Lung (tissue), 12 donors: ENCODE results near the gene CACNA1A. TPM values are rescaled to one million over a fixed set of nuclear protein-coding genes. Genes with fewer than 3 reads are reported as not detected.

Source experiments
- ATAC-seq: fragments of 200-7000 bp; cut with Tn5 transposase; one replicate; pipeline ENCODE4 v1.9.1; 2020; ENCODE audit warnings: moderate number of reproducible peaks; ENCODE audit not compliant: insufficient read depth, low FRiP score
- DNase-seq, 3 donors: peaks; one replicate each; pipeline ENCODE4 v3.0.0-alpha.2; 2013 to 2017
- H3K27ac ChIP-seq, 2 donors: one replicate each; pipeline ENCODE4 v1.5.1; 2013; ENCODE audit warnings: mild to moderate bottlenecking in 2 of 2, moderate library complexity in 2 of 2, control low read depth in 1 of 2, inconsistent platforms in 1 of 2, low read depth in 1 of 2, low read length in 1 of 2
- H3K27me3 ChIP-seq, 3 donors: one replicate each; pipeline ENCODE4 v1.5.1; 2013; ENCODE audit warnings: low read length in 2 of 3; ENCODE audit not compliant: control insufficient read depth in 3 of 3, insufficient read depth in 3 of 3
- H3K36me3 ChIP-seq, 4 donors: one replicate each; pipeline ENCODE4 v1.5.1; 2013; ENCODE audit warnings: low read length in 4 of 4, mild to moderate bottlenecking in 1 of 4, moderate library complexity in 1 of 4; ENCODE audit not compliant: control insufficient read depth in 4 of 4, insufficient read depth in 4 of 4
- H3K4me1 ChIP-seq, 5 donors: one replicate each; pipeline ENCODE4 v1.5.1; 2013; ENCODE audit warnings: low read length in 5 of 5, mild to moderate bottlenecking in 2 of 5, moderate library complexity in 1 of 5; ENCODE audit not compliant: control insufficient read depth in 5 of 5, insufficient read depth in 5 of 5
- H3K4me3 ChIP-seq: one replicate; pipeline ENCODE4 v1.5.1; 2013; ENCODE audit warnings: mild to moderate bottlenecking, control low read depth, moderate library complexity
- H3K9ac ChIP-seq, 2 donors: one replicate each; pipeline ENCODE4 v1.5.1; 2013; ENCODE audit warnings: low read length in 2 of 2, control low read depth in 1 of 2; ENCODE audit not compliant: insufficient read depth in 1 of 2
- H3K9me3 ChIP-seq, 4 donors: one replicate each; pipeline ENCODE4 v1.5.1; 2013; ENCODE audit warnings: low read length in 3 of 4, mild to moderate bottlenecking in 1 of 4, moderate library complexity in 1 of 4; ENCODE audit not compliant: control insufficient read depth in 4 of 4, insufficient read depth in 3 of 4
- WGBS, 2 donors: extraction: QIAGEN DNeasy Blood & Tissue Kit; methylation state at CpG; one replicate each; pipeline ENCODE4 v1.1.7; 2013; 5-methylcytosine and 5-hydroxymethylcytosine counted together
- polyA plus RNA-seq, 2 donors: library from polyadenylated mRNA; stranded (reverse); fragments of 200-250 nt; gene quantifications; one replicate each; pipeline ENCODE4 v1.2.1, GENCODE V29; 2013
- total RNA-seq, 2 donors: library from RNA; depleted of rRNA in 1 of 2; stranded (reverse); fragments of >200 nt in 1 of 2; gene quantifications; one replicate each; pipeline ENCODE4 v1.2.1, GENCODE V29; 2014 to 2021
- TF ChIP-seq, protein P1 (sequence below): IDR thresholded peaks from 2 replicates; pipeline ENCODE4 v1.5.1; 2012; ENCODE audit warnings: mild to moderate bottlenecking; ENCODE audit errors: control extremely low read depth, extremely low read depth
- donor health status: control.
- donor health status: control.
- donor health status: Bipolar disorder and iron deficiency.
- donor health status: healthy.
- donor health status: DM: yes; HTN: yes; CAD: no.

Gene CACNA1A
- total and polyA plus RNA-seq, 4 donors = 0.27 to 1.00 (median 0.75) TPM

DNA sequence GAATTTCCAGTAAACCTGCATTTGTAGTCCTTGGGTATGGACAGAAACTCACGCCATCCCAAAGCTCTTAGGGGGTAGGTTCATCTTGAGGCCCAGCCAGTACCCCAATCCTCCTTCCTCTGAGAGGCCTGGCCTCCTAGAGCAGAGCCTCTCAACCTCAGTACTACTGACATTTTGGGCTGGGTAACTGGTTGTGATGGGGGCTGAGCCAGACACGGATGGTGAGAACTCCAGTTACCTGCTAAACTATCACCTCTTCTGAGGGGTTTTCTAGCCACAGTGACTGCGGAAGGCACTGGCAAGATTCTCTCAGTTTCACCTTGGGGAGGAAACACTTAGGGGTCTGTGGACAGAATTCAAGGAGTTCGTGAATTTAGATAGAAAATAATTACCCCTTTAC, 156.2 kb downstream of the CACNA1A start:
- 82 to 90% methylated on average over 4 of the region's 4 CpGs for WGBS, 2 donors
- H3K9me3 ChIP-seq = peaks cover 0 to 19% (median 8%) of the 10 kb centered on the region in 4 donors
- H3K36me3 ChIP-seq = no peaks in the 10 kb centered on the region
- no peak overlapping the region for H3K4me3 ChIP-seq
- TF ChIP-seq, protein P1, sequence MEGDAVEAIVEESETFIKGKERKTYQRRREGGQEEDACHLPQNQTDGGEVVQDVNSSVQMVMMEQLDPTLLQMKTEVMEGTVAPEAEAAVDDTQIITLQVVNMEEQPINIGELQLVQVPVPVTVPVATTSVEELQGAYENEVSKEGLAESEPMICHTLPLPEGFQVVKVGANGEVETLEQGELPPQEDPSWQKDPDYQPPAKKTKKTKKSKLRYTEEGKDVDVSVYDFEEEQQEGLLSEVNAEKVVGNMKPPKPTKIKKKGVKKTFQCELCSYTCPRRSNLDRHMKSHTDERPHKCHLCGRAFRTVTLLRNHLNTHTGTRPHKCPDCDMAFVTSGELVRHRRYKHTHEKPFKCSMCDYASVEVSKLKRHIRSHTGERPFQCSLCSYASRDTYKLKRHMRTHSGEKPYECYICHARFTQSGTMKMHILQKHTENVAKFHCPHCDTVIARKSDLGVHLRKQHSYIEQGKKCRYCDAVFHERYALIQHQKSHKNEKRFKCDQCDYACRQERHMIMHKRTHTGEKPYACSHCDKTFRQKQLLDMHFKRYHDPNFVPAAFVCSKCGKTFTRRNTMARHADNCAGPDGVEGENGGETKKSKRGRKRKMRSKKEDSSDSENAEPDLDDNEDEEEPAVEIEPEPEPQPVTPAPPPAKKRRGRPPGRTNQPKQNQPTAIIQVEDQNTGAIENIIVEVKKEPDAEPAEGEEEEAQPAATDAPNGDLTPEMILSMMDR = no peak
- DNase-seq (no peak), ATAC-seq (no peak)
- no peak overlapping the region for H3K27ac ChIP-seq
- no peak overlapping the region for H3K9ac ChIP-seq
- H3K4me1 ChIP-seq = no peaks in the 10 kb centered on the region
- H3K27me3 ChIP-seq = peaks cover 0 to under 1% (median 0%) of the 10 kb centered on the region in 3 donors

DNA sequence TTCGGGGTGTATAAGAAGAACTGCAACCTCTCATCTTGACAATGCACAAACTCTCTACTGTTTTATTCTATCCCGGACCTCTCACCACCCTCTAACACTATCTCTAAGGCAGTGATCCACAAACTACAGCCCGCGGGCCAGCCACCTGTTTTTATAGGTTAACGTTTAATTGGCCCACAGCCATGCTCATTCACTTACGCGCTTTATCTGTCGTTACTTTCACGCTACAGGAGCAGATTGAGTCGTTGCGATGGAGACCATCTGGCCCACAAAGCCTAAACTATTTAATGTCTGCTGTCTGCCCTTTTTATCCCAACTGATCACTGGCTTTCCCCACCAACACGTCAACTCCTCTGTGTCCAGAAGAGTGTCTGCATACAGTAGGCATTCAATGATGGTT, 158.9 kb downstream of the CACNA1A start:
- Histone ChIP-seq H3K9ac (no peak overlapping the region), H3K9me3 (peaks cover 0 to 21% (median 10%) of the 10 kb centered on the region in 4 donors), H3K4me1 (no peaks in the 10 kb centered on the region), H3K36me3 (no peaks in the 10 kb centered on the region), H3K27me3 (no peaks in the 10 kb centered on the region), H3K4me3 (no peak overlapping the region), H3K27ac (no peak overlapping the region)
- TF ChIP-seq, protein P1 = no peak
- DNase-seq (no peak), ATAC-seq (no peak)
- WGBS, 2 donors = 84 to 91% methylated on average over 12 of the region's 12 CpGs

DNA sequence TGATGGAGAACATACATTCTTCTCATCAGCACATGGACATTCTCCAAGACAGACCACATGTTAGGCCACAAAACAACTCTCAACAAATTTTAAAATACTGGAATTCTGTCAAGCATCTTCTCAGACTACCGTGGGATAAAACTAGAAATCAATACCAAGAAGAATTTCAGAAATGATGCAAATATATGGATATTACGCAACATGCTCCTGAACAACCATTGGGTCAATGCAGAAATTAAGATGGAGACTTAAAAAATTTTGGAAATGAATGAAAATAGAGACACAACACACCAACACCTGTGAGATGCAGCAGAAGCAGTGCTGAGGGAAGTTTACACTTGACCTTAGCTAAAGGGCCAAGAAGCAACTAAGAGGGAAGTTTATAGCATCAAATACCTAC, 162.8 kb downstream of the CACNA1A start:
- TF ChIP-seq, protein P1 = no peak
- no peaks in the 10 kb centered on the region for H3K4me1 ChIP-seq
- no peak for DNase-seq
- H3K4me3 ChIP-seq = no peak overlapping the region
- no peaks in the 10 kb centered on the region for H3K36me3 ChIP-seq
- no peak for ATAC-seq
- 89 to 92% methylated on average over 2 of the region's 2 CpGs for WGBS, 2 donors
- no peak overlapping the region for H3K9ac ChIP-seq
- no peak overlapping the region for H3K27ac ChIP-seq
- H3K9me3 ChIP-seq = peaks cover 0 to 8% (median 2%) of the 10 kb centered on the region in 4 donors
- H3K27me3 ChIP-seq = no peaks in the 10 kb centered on the region

DNA sequence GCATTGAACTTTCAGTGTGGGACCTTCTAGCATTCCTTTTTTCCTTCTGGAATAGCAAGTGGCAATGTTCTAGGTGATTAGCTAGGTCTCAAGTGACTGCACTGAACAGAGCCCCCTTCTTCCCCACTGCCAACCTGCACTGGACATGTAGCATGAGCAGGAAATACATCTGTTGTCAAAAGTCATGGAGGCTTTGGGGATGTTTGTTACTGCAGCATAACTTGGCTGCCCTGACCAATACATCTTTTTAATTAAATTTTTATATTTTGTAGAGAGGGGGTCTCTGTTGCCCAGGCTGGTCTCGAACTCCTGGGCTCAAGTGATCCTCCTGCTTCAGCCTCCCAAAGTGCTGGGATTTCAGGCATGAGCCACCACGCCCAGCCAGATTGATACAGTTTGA, 163.6 kb downstream of the CACNA1A start:
- Histone ChIP-seq H3K4me3 (no peak overlapping the region), H3K27me3 (no peaks in the 10 kb centered on the region), H3K36me3 (no peaks in the 10 kb centered on the region), H3K9ac (no peak overlapping the region), H3K9me3 (peaks cover 0 to 8% (median 2%) of the 10 kb centered on the region in 4 donors), H3K27ac (no peak overlapping the region), H3K4me1 (no peaks in the 10 kb centered on the region)
- WGBS, 2 donors = 50 to 60% methylated on average over 2 of the region's 2 CpGs
- no peak for ATAC-seq
- TF ChIP-seq, protein P1 = no peak
- no peak for DNase-seq
